ENCODE data around the gene CNTLN.

Gene CNTLN

DNA sequence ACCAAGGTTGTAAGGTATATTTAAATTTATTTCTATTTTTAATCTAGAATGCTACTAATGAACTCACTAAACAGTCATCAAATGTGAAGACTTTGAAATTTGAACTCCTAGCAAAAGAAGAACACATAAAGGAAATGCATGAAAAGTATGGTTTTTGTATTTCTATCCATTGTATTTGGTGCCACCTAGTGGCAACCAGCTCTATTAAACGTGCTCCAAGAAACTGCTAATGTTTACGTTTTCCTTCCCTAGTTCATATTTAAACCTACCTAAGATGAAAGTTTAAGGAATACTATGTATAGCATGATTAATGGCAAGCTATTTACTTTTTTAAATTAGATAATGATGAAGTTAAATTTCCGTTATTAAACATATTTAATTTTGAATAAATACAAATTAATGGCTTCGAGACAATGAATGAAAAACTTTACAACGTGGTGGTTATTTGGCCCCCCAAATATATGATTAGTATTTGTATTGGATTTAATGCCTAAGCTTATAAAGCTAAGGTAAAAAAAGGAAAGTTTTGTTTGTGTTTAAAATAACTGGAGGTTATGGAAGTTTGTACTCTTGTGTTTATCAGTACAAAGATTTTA is 328.1 kb downstream of the CNTLN start:
- no peak overlapping the region for H3K4me3 ChIP-seq (ENCODE audit: low read length)
- H3K4me1 ChIP-seq (ENCODE audit: control insufficient read depth, insufficient read depth, low read length) = no peaks in the 10 kb centered on the region
- H3K9me3 ChIP-seq (ENCODE audit: control insufficient read depth, low read length) = no peaks in the 10 kb centered on the region
- no peaks in the 10 kb centered on the region for H3K27me3 ChIP-seq (ENCODE audit: control insufficient read depth, insufficient read depth, low read length)
- no peaks in the 10 kb centered on the region for H3K36me3 ChIP-seq (ENCODE audit: control insufficient read depth, insufficient read depth, low read length)
- no peak overlapping the region for H3K9ac ChIP-seq (ENCODE audit: low read length)

DNA sequence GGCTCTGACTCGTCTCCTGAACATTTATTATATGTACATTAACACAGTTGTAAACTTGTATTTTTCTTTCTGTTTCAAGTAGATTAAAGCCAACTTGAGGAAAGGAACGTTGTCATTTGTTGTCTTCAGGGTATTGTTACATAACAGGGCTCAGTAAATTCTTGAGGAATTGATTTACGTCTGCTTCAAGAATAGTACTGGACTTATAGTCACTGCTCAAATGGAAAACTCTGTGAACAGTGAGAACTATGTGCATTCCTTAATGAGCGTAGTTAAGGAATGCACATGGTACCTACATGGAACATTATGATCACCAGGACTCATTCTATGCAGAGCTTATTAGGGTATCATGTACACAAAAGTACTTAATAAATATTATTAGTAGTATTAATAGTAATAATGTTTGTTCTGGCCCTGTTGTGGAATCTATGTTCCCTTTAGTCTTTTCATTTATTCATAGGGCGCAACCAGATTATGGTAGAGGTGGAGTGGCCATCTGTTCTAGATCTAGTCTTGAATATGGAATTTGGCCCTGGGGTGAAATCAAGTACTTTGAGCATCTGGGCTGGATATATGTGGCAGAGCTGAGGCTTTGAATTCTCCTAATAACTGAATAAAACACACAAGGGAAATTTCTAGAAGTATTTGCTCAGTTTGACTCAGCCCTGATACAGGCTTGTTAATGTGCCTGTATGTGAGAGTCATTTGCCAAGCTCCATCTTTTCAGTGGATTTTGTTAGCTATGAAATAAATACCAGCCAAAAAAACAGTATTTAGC is 335.4 kb downstream of the CNTLN start:
- no peak overlapping the region for H3K9ac ChIP-seq (ENCODE audit: low read length)
- no peaks in the 10 kb centered on the region for H3K4me1 ChIP-seq (ENCODE audit: control insufficient read depth, insufficient read depth, low read length)
- H3K27me3 ChIP-seq (ENCODE audit: control insufficient read depth, insufficient read depth, low read length) = no peaks in the 10 kb centered on the region

DNA sequence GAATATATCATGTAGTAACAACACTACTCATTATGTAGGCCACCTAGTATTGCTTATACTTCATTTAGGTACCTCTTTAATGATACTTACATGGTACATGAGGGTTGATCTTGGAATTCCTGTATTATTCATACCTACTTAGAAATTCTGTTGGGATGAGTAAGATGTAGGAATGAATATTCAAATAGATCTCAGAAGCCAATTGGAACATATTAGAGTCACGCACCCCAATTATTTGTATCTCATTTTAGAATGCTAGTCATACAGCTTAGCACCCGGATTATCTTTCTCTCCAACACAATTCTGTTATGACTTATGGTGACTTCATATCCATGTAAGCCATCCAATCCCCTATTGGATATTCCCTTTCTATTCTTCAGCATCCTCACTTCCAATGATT is 337.3 kb downstream of the CNTLN start:
- H3K36me3 ChIP-seq (ENCODE audit: control insufficient read depth, insufficient read depth, low read length) = no peaks in the 10 kb centered on the region
- no peak overlapping the region for H3K9ac ChIP-seq (ENCODE audit: low read length)
- no peak overlapping the region for H3K4me3 ChIP-seq (ENCODE audit: low read length)
- no peaks in the 10 kb centered on the region for H3K9me3 ChIP-seq (ENCODE audit: control insufficient read depth, low read length)
- H3K4me1 ChIP-seq (ENCODE audit: control insufficient read depth, insufficient read depth, low read length) = no peaks in the 10 kb centered on the region
- H3K27me3 ChIP-seq (ENCODE audit: control insufficient read depth, insufficient read depth, low read length) = no peaks in the 10 kb centered on the region

More for the DNA sequence above, 335.4 kb downstream of the CNTLN start:
- H3K9me3 ChIP-seq (ENCODE audit: control insufficient read depth, low read length) = no peaks in the 10 kb centered on the region
- H3K36me3 ChIP-seq (ENCODE audit: control insufficient read depth, insufficient read depth, low read length) = no peaks in the 10 kb centered on the region
- H3K4me3 ChIP-seq (ENCODE audit: low read length) = no peak overlapping the region

DNA sequence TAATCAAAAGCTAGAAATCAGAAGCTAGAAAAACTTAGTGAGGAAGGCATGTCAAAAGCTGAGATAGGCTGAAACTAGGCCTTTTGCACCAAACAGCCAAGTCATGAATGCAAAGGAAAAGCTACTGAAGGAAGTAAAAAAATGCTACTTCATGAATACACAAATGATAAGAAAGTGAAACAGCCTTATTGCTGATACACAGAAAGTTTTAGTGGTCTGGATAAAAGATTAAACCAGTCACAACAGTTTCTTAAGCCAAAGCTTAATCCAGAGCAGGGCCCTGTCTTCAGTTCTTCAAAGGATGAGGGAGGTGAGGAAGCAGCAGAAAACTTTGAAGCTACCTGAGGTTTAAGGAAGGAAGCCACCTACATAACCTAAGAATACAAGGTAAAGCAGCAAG is 341.6 kb downstream of the CNTLN start:
- Histone ChIP-seq H3K4me3 (ENCODE audit: low read length) (no peak overlapping the region), H3K9me3 (ENCODE audit: control insufficient read depth, low read length) (no peaks in the 10 kb centered on the region), H3K4me1 (ENCODE audit: control insufficient read depth, insufficient read depth, low read length) (no peaks in the 10 kb centered on the region), H3K9ac (ENCODE audit: low read length) (no peak overlapping the region), H3K27me3 (ENCODE audit: control insufficient read depth, insufficient read depth, low read length) (no peaks in the 10 kb centered on the region), H3K36me3 (ENCODE audit: control insufficient read depth, insufficient read depth, low read length) (no peaks in the 10 kb centered on the region)

DNA sequence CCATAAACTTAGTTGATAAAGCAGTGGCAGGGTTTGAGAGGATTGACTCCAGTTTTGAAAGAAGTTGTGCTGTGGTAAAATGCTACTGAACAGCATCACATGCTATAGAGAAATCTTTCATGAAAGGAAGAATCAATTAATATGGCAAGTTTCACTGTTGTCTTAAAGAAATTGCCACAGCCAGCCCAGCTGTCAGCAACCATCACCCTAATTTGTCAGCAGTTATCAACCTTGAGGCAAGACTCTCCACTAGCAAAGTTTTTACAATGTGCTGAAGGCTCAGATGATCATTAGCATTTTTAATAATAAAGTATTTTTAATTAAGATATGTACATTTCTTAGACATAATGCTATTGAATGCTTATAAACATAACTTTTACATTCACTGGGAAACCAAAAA is 343.0 kb downstream of the CNTLN start:
- Histone ChIP-seq H3K9me3 (ENCODE audit: control insufficient read depth, low read length) (no peaks in the 10 kb centered on the region), H3K9ac (ENCODE audit: low read length) (no peak overlapping the region), H3K27me3 (ENCODE audit: control insufficient read depth, insufficient read depth, low read length) (no peaks in the 10 kb centered on the region), H3K4me1 (ENCODE audit: control insufficient read depth, insufficient read depth, low read length) (no peaks in the 10 kb centered on the region), H3K36me3 (ENCODE audit: control insufficient read depth, insufficient read depth, low read length) (no peaks in the 10 kb centered on the region), H3K4me3 (ENCODE audit: low read length) (no peak overlapping the region)

DNA sequence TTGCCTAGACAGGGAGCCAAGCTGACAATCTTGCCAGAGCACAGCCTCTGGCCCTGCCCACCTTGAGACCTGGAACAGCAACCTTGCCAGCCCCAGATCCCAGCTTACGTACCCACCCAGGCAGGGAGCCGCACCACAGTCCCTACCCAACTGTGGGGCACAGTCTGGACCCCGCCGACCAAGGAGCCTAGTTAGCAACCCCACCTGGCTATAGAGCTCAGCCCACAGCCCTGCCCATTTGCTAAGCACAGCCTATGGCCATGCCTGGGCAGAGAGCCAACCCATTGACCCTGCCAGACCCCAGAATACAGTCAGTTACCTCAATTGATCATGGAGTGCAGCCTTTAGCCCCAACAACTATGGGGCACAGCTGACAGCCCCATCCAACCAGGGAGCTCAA is 346.1 kb downstream of the CNTLN start:
- Histone ChIP-seq H3K9ac (ENCODE audit: low read length) (no peak overlapping the region), H3K27me3 (ENCODE audit: control insufficient read depth, insufficient read depth, low read length) (no peaks in the 10 kb centered on the region), H3K36me3 (ENCODE audit: control insufficient read depth, insufficient read depth, low read length) (no peaks in the 10 kb centered on the region), H3K4me3 (ENCODE audit: low read length) (no peak overlapping the region), H3K4me1 (ENCODE audit: control insufficient read depth, insufficient read depth, low read length) (no peaks in the 10 kb centered on the region), H3K9me3 (ENCODE audit: control insufficient read depth, low read length) (no peaks in the 10 kb centered on the region)

DNA sequence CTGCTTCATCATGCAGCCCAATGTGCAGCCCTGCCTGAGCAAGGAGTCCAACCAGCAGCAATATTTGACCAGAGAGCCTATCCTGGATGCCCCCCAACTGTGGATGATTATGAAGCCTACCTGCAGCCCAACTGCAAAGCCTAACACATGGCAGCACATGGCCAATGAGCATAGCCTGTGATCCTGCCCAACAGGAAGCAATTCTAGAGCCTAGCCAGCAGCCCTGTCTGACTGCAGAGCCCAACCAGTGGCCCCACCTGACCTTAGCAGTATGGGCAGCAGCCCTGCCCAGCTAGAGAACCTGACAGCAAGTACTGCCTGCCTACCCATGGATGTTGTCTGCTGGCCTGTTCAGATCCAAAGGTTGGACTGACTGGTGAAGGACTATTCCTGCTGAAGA is 346.7 kb downstream of the CNTLN start:
- H3K4me3 ChIP-seq (ENCODE audit: low read length) = no peak overlapping the region
- H3K9me3 ChIP-seq (ENCODE audit: control insufficient read depth, low read length) = no peaks in the 10 kb centered on the region
- no peaks in the 10 kb centered on the region for H3K27me3 ChIP-seq (ENCODE audit: control insufficient read depth, insufficient read depth, low read length)
- H3K4me1 ChIP-seq (ENCODE audit: control insufficient read depth, insufficient read depth, low read length) = no peaks in the 10 kb centered on the region
- no peak overlapping the region for H3K9ac ChIP-seq (ENCODE audit: low read length)
- no peaks in the 10 kb centered on the region for H3K36me3 ChIP-seq (ENCODE audit: control insufficient read depth, insufficient read depth, low read length)

DNA sequence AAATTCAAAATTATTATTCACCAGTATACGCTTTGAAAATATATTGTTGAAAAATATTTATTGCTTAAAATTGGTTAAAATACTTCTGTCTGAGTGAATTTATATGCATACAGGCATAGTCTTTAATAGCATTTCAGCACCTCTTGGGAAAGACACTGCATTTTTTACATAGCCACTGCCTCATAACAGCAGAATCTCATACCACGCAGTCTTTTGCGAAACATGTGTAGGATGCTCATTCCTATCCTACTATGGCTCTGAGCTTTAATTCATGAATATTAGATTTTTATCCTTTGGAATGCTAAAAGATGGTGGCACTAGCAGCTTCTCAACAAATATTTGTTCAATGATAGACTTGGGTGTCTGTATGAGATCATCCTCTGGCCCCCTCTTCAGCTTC is 350.1 kb downstream of the CNTLN start:
- Histone ChIP-seq H3K27me3 (ENCODE audit: control insufficient read depth, insufficient read depth, low read length) (no peaks in the 10 kb centered on the region), H3K9ac (ENCODE audit: low read length) (no peak overlapping the region), H3K36me3 (ENCODE audit: control insufficient read depth, insufficient read depth, low read length) (no peaks in the 10 kb centered on the region), H3K9me3 (ENCODE audit: control insufficient read depth, low read length) (no peaks in the 10 kb centered on the region), H3K4me3 (ENCODE audit: low read length) (no peak overlapping the region), H3K4me1 (ENCODE audit: control insufficient read depth, insufficient read depth, low read length) (no peaks in the 10 kb centered on the region)

DNA sequence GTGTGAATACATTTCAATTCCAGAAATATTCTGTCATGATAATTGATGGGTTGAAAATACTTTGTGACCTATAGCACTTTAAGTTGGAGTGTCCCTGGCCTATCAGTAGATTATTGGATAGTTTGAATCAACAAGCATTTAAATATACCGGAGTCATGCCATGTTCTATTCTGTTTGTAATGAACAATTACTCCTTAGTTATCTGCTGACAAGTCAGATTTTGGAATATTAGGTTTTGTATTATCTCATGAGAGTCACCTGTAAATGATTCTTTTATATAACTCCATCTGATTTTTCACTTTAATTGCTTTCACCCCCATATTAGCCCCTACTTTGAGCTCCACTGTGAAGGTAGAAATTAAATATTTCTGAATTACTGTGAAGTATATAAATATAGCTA is 351.6 kb downstream of the CNTLN start:
- Histone ChIP-seq H3K9ac (ENCODE audit: low read length) (no peak overlapping the region), H3K27me3 (ENCODE audit: control insufficient read depth, insufficient read depth, low read length) (no peaks in the 10 kb centered on the region), H3K9me3 (ENCODE audit: control insufficient read depth, low read length) (no peaks in the 10 kb centered on the region)

DNA sequence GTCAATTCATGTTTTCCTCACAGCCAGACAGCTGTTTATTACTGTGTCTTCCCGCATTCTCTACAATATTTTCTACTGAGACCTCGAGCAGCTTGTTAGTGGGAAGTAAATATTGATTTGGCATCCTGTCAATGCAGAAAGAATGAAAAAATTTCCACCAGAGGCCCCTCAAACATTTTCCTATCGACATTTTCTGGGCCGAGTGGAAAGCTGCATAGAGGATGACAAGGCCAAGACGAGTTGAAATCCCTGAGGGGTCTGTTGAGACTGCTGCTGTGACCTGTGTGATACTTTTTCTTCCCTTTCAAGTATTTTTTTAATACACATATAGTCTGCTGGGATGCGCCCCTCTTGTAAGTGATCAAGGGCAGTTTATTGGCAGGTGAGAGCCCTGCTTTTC is 352.6 kb downstream of the CNTLN start:
- H3K4me3 ChIP-seq (ENCODE audit: low read length) = no peak overlapping the region
- H3K27me3 ChIP-seq (ENCODE audit: control insufficient read depth, insufficient read depth, low read length) = no peaks in the 10 kb centered on the region
- no peaks in the 10 kb centered on the region for H3K4me1 ChIP-seq (ENCODE audit: control insufficient read depth, insufficient read depth, low read length)
- H3K9me3 ChIP-seq (ENCODE audit: control insufficient read depth, low read length) = no peaks in the 10 kb centered on the region
- H3K9ac ChIP-seq (ENCODE audit: low read length) = no peak overlapping the region
- no peaks in the 10 kb centered on the region for H3K36me3 ChIP-seq (ENCODE audit: control insufficient read depth, insufficient read depth, low read length)

More for the DNA sequence above, 351.6 kb downstream of the CNTLN start:
- Histone ChIP-seq H3K4me1 (ENCODE audit: control insufficient read depth, insufficient read depth, low read length) (no peaks in the 10 kb centered on the region), H3K4me3 (ENCODE audit: low read length) (no peak overlapping the region), H3K36me3 (ENCODE audit: control insufficient read depth, insufficient read depth, low read length) (no peaks in the 10 kb centered on the region)

DNA sequence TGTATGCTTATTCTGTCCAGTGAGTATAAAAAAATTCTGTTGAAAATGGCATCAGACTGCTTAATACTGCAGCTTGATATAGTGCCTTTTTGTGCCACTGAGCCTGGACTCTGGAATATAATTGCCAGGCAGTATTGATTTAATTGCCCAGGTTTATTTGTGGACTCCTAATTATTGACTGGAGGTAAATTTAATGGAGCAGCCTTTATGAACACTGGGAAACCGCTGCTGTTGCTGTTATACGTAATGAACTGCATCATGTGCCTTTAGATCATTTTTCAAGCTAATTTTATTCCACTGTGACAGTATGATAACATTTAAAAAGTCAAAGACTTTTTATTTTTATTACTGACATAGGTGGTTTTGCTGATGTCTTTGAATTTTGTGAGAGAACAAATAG is 353.8 kb downstream of the CNTLN start:
- no peak overlapping the region for H3K4me3 ChIP-seq (ENCODE audit: low read length)
- no peaks in the 10 kb centered on the region for H3K9me3 ChIP-seq (ENCODE audit: control insufficient read depth, low read length)
- H3K27me3 ChIP-seq (ENCODE audit: control insufficient read depth, insufficient read depth, low read length) = no peaks in the 10 kb centered on the region
- no peaks in the 10 kb centered on the region for H3K36me3 ChIP-seq (ENCODE audit: control insufficient read depth, insufficient read depth, low read length)
- H3K9ac ChIP-seq (ENCODE audit: low read length) = no peak overlapping the region
- H3K4me1 ChIP-seq (ENCODE audit: control insufficient read depth, insufficient read depth, low read length) = no peaks in the 10 kb centered on the region

DNA sequence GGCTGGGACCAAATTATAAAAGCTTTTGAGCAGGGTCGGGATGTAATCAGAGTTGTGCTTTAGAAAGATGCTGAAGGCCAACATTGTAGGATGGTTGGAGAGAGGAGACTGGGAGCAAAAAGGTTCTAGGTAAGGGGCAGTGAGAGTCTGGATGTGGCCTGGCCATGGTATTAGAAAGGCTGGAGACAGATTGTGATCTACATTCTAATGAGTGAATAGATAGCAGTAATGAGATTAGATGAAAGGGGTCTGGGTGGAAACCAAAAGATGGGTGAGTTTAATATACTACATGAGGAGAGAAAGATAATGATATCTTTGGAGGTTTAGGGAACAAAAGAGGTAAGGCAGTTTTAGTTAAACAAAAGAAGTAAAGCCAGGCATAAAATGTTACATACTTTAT is 355.3 kb downstream of the CNTLN start:
- H3K36me3 ChIP-seq (ENCODE audit: control insufficient read depth, insufficient read depth, low read length) = no peaks in the 10 kb centered on the region
- no peaks in the 10 kb centered on the region for H3K9me3 ChIP-seq (ENCODE audit: control insufficient read depth, low read length)
- H3K27me3 ChIP-seq (ENCODE audit: control insufficient read depth, insufficient read depth, low read length) = no peaks in the 10 kb centered on the region
- no peaks in the 10 kb centered on the region for H3K4me1 ChIP-seq (ENCODE audit: control insufficient read depth, insufficient read depth, low read length)
- H3K9ac ChIP-seq (ENCODE audit: low read length) = no peak overlapping the region
- no peak overlapping the region for H3K4me3 ChIP-seq (ENCODE audit: low read length)
